Kidney glomerular epithelial cell (primary cell): ENCODE data around the gene EHD2.
"Not testable (repeated sequence)": the region's sequence is repeated elsewhere in the genome, so short reads cannot be mapped to it uniquely, and the experiment has no call there.

Source experiments
- DNase-seq: peaks from one replicate; lab custom pipeline; 2025; lab: John Stamatoyannopoulos, UW

EHD2 gene

GRCh38 chr19:47691782-47692181 is 21.4 kb upstream of the EHD2 start:
- no peak for DNase-seq

GRCh38 chr19:47693489-47693888 is 19.7 kb upstream of the EHD2 start:
- DNase-seq = no peak

GRCh38 chr19:47693903-47694302 is 19.3 kb upstream of the EHD2 start:
- DNase-seq = no peak

GRCh38 chr19:47694466-47695273 is 18.6 kb upstream of the EHD2 start:
- no peak for DNase-seq

GRCh38 chr19:47695533-47696262 is 17.5 kb upstream of the EHD2 start:
- DNase-seq = no peak

- DNase-seq = no peak
Measured at GRCh38 chr19:47696635-47697034, 16.6 kb upstream of the EHD2 start.

GRCh38 chr19:47697863-47698609 is 15.2 kb upstream of the EHD2 start:
- peak; percentile 26 for DNase-seq

- DNase-seq = no peak
Measured at GRCh38 chr19:47698631-47699359, 14.4 kb upstream of the EHD2 start.

GRCh38 chr19:47699360-47699917 is 13.8 kb upstream of the EHD2 start:
- DNase-seq = peak; percentile 22

- DNase-seq = no peak
Measured at GRCh38 chr19:47700934-47701716, 12.1 kb upstream of the EHD2 start.

GRCh38 chr19:47701717-47702552 is 11.3 kb upstream of the EHD2 start:
- DNase-seq = no peak

- DNase-seq = no peak
Measured at GRCh38 chr19:47702671-47703070, 10.6 kb upstream of the EHD2 start.

- no peak for DNase-seq
Measured at GRCh38 chr19:47703301-47703700, 9.9 kb upstream of the EHD2 start.

GRCh38 chr19:47704024-47704423 is 9.2 kb upstream of the EHD2 start:
- DNase-seq = no peak

- no peak for DNase-seq
Measured at GRCh38 chr19:47704656-47705055, 8.6 kb upstream of the EHD2 start.

- DNase-seq = peak; percentile 62
Measured at GRCh38 chr19:47707135-47707925, 5.9 kb upstream of the EHD2 start.

GRCh38 chr19:47711652-47712242 is 1.5 kb upstream of the EHD2 start:
- DNase-seq = no peak

- no peak for DNase-seq
Measured at GRCh38 chr19:47714339-47714738, 1.1 kb downstream of the EHD2 start.

- not testable (repeated sequence) for DNase-seq
Measured at GRCh38 chr19:47714855-47715254, 1.6 kb downstream of the EHD2 start.
